ENCODE measurements around the gene FLNA.

GRCh38 chrX:154305541-154306205, 68.8 kb downstream of the FLNA start:
- TF ChIP-seq ZFP3 (CRISPR knock-in tag; IDR thresholded peaks at IDR 0.05) (no peak), ZFP30 (CRISPR knock-in tag; IDR thresholded peaks at IDR 0.05) (no peak), ISL1 (CRISPR knock-in tag; IDR thresholded peaks at IDR 0.05) (no peak)
